ENCODE measurements around the gene ATP6V1E1.

DNA sequence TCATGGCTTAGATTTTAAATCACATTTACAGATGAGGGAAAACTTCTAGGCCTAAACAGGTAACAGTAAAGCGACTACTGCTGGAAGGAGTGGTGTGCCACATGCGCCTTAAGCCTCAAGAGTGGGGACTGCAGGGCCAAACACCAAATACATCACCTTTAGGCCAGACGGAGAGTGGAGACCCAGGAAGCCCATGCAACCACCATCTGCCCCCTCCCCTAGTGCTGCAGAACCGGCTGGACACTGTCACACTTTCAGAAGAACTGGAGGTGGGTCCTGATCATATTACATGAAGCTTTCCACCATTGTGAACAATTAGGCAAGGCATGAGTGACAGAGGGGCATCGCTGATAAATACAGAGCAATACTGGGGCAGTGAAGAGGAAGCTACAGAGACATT lies 36.3 kb downstream of the ATP6V1E1 start:
- TF ChIP-seq, protein P1, sequence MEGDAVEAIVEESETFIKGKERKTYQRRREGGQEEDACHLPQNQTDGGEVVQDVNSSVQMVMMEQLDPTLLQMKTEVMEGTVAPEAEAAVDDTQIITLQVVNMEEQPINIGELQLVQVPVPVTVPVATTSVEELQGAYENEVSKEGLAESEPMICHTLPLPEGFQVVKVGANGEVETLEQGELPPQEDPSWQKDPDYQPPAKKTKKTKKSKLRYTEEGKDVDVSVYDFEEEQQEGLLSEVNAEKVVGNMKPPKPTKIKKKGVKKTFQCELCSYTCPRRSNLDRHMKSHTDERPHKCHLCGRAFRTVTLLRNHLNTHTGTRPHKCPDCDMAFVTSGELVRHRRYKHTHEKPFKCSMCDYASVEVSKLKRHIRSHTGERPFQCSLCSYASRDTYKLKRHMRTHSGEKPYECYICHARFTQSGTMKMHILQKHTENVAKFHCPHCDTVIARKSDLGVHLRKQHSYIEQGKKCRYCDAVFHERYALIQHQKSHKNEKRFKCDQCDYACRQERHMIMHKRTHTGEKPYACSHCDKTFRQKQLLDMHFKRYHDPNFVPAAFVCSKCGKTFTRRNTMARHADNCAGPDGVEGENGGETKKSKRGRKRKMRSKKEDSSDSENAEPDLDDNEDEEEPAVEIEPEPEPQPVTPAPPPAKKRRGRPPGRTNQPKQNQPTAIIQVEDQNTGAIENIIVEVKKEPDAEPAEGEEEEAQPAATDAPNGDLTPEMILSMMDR (IDR thresholded peaks at IDR 0.05): no peak
- TF ChIP-seq POLR2A (IDR thresholded peaks at IDR 0.05) (no peak), POLR2AphosphoS5 (IDR thresholded peaks at IDR 0.05) (no peak)
